Kidney (tissue), 14 donors: ENCODE results near the gene GREB1. TPM values are rescaled to one million over a fixed set of nuclear protein-coding genes. Genes with fewer than 3 reads are reported as not detected.

Source experiments
- DNase-seq, 5 donors: peaks; one replicate each; pipeline ENCODE4 v3.0.0-alpha.2; 2013 to 2020
- FAIRE-seq: peaks from 2 replicates; lab custom pipeline; 2012; peaks lifted over from hg19 to GRCh38; lab: Jason Lieb, UNC
- H3K27ac ChIP-seq, 2 donors: one replicate each; pipeline ENCODE4 v1.7.0; 2013; ENCODE audit warnings: low read depth in 2 of 2, low read length in 2 of 2, inconsistent platforms in 1 of 2
- H3K27me3 ChIP-seq: one replicate; pipeline ENCODE4 v1.7.1; 2013; ENCODE audit warnings: low read length, inconsistent platforms; ENCODE audit not compliant: control insufficient read depth, insufficient read depth
- H3K36me3 ChIP-seq, 3 donors: one replicate each; pipeline versions ENCODE4 v1.7.0 to v1.7.1; 2013; ENCODE audit warnings: low read length in 3 of 3, control low read depth in 1 of 3, inconsistent platforms in 1 of 3; ENCODE audit not compliant: insufficient read depth in 3 of 3, control insufficient read depth in 2 of 3
- H3K4me1 ChIP-seq, 3 donors: one replicate each; pipeline versions ENCODE4 v1.7.0 to v1.7.1; 2013; ENCODE audit warnings: low read length in 3 of 3, inconsistent platforms in 1 of 3, low read depth in 1 of 3; ENCODE audit not compliant: control insufficient read depth in 2 of 3, insufficient read depth in 2 of 3
- H3K4me3 ChIP-seq, 3 donors: one replicate each; pipeline versions ENCODE4 v1.7.0 to v1.8.1; 2013; ENCODE audit warnings: low read length in 3 of 3, control low read depth in 1 of 3, inconsistent platforms in 1 of 3
- H3K9ac ChIP-seq, 3 donors: one replicate each; pipeline versions ENCODE4 v1.7.0 to v1.7.1; 2013; ENCODE audit warnings: low read length in 3 of 3, control low read depth in 1 of 3, inconsistent platforms in 1 of 3
- H3K9me3 ChIP-seq, 3 donors: one replicate each; pipeline versions ENCODE4 v1.7.0 to v1.7.1; 2013; ENCODE audit warnings: low read length in 3 of 3, control low read depth in 1 of 3, inconsistent platforms in 1 of 3; ENCODE audit not compliant: control insufficient read depth in 2 of 3, insufficient read depth in 1 of 3
- intact Hi-C: fragments of 100-400 bp; cut with DNase I; formaldehyde crosslinking; loops from one replicate; pipeline ENCODE4 v1.11.1; 2022
- polyA plus RNA-seq: library from polyadenylated mRNA; stranded (reverse); fragments of 350-450 nt; fragmentation: Illumina TruSeq; extraction: RNeasy Lipid Tissue Mini Kit (QIAGEN cat#74804); gene quantifications from one replicate; pipeline ENCODE4 v1.2.3, GENCODE V29; 2014; ENCODE audit warnings: low read depth, low replicate concordance; ENCODE audit not compliant: insufficient read depth
- total RNA-seq: library from RNA; stranded (reverse); fragmentation: NEBNext Ultra II Directional; extraction: Animal tissue kit (Norgen Biotek cat#: 25700); gene quantifications from one replicate; pipeline ENCODE4 v1.2.1, GENCODE V29; 2021
- TF ChIP-seq, protein P1 (sequence below): IDR thresholded peaks from 3 replicates; pipeline ENCODE4 v1.5.1; 2012; ENCODE audit warnings: mild to moderate bottlenecking, moderate library complexity, borderline replicate concordance; ENCODE audit not compliant: insufficient read depth; ENCODE audit errors: extremely low read depth
- donor health status: control.
- donor health status: control.
- donor health status: control.
- donor health status: control.
- donor health status: control.
- donor health status: DM: yes; HTN: yes; CAD: no.
- donor health status: Normal renal cell carcinoma (clear cell type).

Gene GREB1
- total and polyA plus RNA-seq, 2 donors from 2014 or later: 0.98 to 1.8 TPM

GRCh38 chr2:11633923-11634478 lies 100.2 kb downstream of the GREB1 start:
- TF ChIP-seq, protein P1, sequence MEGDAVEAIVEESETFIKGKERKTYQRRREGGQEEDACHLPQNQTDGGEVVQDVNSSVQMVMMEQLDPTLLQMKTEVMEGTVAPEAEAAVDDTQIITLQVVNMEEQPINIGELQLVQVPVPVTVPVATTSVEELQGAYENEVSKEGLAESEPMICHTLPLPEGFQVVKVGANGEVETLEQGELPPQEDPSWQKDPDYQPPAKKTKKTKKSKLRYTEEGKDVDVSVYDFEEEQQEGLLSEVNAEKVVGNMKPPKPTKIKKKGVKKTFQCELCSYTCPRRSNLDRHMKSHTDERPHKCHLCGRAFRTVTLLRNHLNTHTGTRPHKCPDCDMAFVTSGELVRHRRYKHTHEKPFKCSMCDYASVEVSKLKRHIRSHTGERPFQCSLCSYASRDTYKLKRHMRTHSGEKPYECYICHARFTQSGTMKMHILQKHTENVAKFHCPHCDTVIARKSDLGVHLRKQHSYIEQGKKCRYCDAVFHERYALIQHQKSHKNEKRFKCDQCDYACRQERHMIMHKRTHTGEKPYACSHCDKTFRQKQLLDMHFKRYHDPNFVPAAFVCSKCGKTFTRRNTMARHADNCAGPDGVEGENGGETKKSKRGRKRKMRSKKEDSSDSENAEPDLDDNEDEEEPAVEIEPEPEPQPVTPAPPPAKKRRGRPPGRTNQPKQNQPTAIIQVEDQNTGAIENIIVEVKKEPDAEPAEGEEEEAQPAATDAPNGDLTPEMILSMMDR: no peak
- no peak for FAIRE-seq
- Histone ChIP-seq H3K27ac (no peak overlapping the region), H3K27me3 (no peaks in the 10 kb centered on the region), H3K36me3 (no peaks in the 10 kb centered on the region), H3K4me3 (no peak overlapping the region), H3K4me1 (no peaks in the 10 kb centered on the region), H3K9me3 (no peaks in the 10 kb centered on the region), H3K9ac (no peak overlapping the region)
- DNase-seq: no peak
- intact Hi-C loops: no loop called here

GRCh38 chr2:11634584-11634983 lies 100.7 kb downstream of the GREB1 start:
- H3K9me3 ChIP-seq: no peaks in the 10 kb centered on the region
- TF ChIP-seq, protein P1: no peak
- no peaks in the 10 kb centered on the region for H3K36me3 ChIP-seq
- FAIRE-seq (no peak), DNase-seq (no peak)
- H3K4me1 ChIP-seq: no peaks in the 10 kb centered on the region
- intact Hi-C loops: no loop called here
- no peak overlapping the region for H3K27ac ChIP-seq
- H3K9ac ChIP-seq: no peak overlapping the region
- no peaks in the 10 kb centered on the region for H3K27me3 ChIP-seq
- no peak overlapping the region for H3K4me3 ChIP-seq

DNA sequence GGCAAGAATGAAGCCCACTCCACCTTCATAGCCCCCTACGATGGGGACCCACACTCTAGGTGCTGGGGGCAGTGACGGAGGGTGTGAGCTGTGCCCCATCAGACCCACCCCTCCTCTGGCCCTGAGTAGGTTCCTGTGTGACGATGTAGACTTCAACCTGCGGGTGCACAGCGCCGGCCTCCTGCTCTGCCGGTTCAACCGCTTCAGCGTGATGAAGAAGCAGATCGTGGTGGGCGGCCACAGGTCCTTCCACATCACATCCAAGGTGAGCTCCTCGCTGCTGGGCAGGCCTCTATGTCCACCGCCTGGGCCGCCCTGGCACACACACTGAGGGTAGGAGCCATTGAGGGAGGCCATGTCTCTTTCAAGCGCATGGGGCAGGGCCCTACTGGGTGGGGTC lies 101.3 kb downstream of the GREB1 start:
- Histone ChIP-seq H3K27me3 (no peaks in the 10 kb centered on the region), H3K4me3 (no peak overlapping the region), H3K9me3 (no peaks in the 10 kb centered on the region), H3K4me1 (no peaks in the 10 kb centered on the region), H3K36me3 (no peaks in the 10 kb centered on the region), H3K27ac (no peak overlapping the region), H3K9ac (no peak overlapping the region)
- intact Hi-C loops: no loop called here
- no peak for DNase-seq
- no peak for FAIRE-seq
- TF ChIP-seq, protein P1: no peak
